LoVo (cell line): Measurements from ENCODE around the gene FOXK1.
"Not testable (repeated sequence)": the region's sequence is repeated elsewhere in the genome, so short reads cannot be mapped to it uniquely, and the experiment has no call there.

Experiments used
- DNase-seq: peaks from one replicate; pipeline ENCODE4 v3.0.0-alpha.2; 2016; ENCODE audit warnings: low spot score

The FOXK1 gene

DNA sequence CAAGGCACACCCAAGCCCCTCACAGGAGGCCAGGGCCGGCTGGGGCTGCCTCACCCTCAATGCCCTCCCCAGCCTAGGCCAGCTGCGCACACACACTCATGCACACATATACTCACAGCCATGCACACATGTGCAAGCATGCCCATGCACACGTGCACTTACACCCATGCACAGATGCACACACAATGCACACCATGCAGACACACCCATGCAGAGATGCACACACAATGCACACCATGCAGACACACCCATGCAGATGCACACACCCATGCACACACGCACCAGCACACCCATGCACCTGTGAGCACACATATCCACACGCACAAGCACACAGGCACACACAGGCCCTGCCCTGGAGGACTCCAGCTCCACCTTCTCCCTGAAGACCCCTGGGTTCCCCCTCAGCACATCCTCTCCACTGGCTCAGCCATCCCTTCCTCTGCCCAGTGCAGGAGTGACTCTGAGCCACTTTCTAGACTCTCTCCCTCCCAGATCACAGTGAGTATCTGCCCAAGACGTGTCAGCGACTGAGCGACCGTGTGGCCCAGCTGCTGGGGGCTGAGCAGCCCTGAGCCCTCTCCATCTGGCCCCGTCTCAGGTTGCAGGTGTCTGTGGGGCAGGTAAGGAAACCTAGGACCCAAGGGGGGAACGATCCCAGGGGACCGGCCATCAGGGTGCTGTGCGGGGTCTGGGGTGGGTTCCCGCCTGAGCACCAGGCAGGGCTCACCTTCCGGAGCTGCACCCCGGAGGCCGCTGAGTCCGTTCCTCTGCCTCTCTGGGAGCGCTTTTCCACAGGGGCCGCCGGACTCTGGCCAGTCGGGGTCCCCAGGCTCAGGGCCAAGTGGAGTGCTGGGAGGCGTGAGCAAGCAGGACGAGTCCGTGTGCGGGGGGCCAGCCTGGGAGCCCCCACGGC is 119.1 kb downstream of the FOXK1 start:
- DNase-seq = no peak

DNA sequence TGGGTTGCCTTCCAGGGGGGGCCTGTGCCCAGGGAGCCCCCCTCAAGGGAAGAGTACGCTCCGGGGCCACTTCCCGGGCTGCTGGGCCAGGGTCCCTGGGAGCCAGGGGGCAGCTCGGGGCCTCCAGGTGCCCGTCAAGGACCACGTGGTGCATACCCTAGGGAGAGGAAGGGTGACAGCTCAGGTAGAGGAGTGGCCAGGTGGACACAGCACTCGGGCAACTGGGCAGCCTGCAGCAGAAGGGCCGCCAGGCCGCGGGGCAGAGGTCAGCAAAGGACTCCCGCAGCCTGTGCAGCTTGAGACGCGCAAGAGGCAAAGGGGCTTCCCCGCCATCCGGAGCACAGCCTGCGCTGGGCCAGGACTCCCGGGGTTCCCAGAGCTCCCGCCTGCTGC is 119.7 kb downstream of the FOXK1 start:
- DNase-seq = no peak

DNA sequence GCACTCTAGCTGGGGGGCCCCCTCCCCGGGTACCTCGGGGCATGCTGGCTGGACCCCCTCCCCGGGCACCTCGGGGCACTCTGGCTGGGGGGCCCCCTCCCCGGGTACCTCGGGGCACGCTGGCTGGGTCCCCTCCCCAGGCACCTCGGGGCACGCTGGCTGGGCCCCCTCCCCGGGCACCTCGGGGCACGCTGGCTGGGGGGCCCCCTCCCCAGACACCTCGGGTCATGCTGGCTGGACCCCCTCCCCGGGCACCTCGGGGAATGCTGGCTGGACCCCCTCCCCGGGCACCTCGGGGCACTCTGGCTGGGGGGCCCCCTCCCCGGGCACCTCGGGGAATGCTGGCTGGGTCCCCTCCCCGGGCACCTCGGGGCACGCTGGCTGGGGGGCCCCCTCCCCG is 120.5 kb downstream of the FOXK1 start:
- DNase-seq = not testable (repeated sequence)

DNA sequence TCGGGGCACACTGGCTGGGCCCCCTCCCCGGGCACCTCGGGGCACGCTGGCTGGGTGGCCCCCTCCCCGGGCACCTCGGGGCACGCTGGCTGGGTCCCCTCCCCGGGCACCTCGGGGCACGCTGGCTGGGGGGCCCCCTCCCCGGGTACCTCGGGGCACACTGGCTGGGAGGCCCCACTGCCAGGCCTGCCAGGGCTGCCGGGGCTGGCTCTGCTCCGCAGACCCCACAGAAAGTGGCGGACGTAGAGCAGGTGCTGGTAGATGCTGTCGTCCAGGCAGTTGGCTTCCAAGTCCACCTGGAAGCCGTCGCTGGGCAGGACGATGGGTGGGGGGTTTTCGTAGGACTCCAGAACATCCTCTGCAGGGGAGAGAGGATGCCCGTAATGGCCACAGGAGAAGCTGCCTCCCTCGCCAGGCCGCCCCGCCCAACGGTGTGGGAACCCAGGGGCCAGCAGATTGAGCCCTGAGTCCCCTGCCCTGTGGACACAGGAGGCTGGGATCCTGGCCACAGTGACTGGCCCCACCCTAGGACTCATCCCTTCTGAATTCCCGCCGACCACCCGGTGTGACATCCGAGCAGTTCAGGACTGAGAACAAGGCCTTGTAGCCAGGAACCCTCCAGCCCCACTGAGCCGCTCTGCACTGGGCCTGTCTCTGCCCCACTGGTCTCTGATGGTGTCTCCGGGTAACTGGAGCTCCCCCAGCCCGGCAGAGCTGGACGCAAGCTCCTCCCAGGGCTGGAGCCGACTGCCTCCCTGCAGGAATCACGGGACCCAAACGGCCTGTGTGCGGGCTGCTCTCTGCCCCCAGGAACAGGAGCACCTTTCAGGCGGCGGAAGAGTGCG is 121.5 kb downstream of the FOXK1 start:
- DNase-seq = no peak

DNA sequence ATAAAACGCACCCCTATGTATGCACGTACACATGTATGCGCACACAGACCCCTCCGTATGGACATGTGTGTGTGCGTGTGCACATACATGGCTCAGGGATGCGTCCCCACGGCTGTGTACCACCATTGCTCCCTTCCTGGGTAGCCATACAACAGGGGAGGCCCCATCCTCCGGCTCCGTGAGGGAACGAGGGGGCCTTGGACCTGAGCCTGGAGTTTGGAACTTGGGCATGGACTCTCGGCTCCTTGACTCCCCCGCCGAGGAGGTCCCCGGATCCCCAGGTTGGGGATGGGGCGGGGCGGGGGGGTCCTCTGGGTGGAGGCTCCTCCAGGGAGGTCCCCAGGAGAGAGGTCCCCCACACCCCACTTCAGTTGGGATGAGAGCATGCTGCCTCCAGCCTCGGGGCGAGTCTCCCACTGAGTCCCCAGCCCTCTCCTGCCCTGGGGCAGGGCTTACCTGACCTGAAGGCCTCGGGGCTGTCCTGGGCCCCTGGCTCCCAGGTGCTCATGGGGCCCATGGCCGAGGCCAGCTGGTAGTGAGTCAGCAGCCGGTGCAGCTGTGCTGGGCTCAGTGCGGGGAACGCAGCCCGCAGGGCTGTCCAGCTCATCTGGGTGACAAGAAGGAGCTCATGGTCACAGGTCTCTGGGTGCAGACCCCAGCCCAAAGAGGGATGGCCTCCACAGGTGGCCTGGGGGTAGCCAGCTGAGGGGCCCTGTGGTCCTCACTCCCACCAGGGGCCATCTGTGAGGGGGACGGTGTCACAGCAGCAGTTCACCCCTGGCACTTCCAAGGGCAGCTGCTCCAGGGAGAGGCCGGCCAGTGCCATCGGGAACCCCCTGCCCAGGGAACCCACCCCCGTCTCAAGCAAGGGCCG is 123.3 kb downstream of the FOXK1 start:
- no peak for DNase-seq

DNA sequence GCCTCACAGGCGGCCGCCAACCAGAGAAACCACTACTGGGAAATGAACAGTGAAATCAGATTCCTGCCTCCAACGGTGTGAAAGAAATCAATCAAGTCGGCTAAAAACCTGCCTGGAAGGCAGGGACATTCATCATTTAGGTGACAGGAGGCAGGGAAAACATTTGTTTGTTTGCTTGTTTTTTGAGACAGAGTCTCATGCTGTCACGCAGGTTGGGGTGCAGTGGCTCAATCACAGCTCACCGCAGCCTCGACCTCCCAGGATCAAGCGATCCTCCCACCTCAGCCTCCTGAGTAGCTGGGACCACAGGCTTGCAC is 123.8 kb downstream of the FOXK1 start:
- DNase-seq = no peak

DNA sequence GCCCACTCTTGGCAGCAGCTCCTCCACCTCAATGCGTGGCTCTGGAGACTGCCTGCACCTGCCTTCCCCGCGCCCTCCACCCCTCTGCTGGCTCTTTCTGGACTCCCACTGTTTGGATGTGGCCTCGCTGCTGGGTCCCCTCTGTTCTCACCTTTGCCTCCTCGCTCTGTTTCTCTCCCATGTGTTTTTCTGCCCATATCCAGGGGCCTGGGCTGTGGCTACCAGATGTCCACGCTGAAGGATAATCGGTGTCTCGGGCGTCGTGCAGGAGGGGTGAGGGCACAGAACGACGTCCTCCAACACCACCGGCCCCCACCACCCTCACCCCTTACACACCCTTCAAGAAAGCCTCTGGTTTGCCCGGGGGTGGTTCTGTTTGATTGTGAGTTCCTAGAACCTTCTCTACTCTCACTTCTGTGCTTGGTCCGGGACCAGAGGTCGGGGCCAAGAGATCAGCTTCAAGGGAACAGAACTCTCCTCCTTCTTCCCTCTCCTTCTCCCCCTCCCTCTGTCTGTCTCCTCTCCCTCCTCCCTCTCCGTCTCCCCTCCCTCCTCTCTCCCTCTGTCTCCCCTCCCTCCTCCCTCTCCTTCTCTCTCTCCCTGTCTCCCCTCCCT is 125.0 kb downstream of the FOXK1 start:
- no peak for DNase-seq

DNA sequence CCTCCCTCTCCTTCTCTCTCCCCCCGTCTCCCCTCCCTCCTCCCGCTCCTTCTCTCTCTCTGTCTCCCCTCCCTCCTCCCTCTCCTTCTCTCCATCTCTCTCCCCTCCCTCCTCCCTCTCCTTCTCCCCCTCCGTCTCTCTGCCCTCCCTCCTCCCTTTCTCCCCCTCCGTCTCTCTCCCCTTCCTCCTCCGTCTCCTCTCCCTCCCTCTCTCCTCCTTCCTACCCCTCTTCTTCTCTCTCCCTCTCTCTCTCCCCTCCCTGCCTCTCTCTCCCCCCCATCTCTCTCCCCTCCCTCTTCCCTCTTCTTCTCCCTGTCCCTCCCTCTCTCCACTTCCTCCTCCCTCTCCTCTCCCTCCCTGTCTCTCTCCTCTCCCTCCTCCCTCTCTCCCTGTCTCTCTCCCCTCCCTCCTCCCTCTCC is 125.5 kb downstream of the FOXK1 start:
- no peak for DNase-seq

DNA sequence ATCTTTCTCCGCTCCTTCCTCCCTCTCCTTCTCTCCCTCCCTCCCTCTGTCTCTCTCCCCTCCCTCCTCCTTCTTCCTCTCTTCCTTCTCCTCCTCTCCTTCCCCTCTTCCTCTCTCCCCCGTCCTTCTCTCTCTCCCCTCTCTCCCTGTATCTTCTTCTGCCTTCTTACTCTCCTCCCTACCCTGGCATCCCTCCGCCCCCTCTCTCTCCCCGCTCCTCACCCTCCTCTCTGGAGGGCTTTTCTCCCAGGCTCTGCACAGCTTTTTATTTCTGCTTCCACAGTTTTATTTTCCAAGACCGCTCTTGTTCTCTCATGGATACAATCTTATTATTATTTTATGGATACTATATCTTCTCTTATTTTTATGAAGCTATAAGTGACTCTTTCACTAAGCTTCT is 125.9 kb downstream of the FOXK1 start:
- DNase-seq = no peak

DNA sequence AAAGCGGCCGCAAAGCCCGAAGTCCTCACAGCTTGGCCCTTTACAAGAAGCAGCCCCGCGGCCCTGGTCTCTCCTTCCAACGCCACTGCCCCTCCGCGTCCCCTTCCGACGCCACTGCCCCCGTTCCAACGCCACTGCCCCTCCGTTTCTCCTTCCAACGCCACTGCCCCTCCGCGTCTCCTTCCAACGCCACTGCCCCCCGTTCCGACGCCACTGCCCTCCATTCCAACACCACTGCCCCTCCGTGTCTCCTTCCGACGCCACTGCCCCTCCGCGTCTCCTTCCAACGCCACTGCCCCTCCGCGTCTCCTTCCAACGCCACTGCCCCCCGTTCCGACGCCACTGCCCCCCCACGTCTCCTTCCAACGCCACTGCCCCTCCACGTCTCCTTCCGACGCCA is 126.5 kb downstream of the FOXK1 start:
- no peak for DNase-seq

DNA sequence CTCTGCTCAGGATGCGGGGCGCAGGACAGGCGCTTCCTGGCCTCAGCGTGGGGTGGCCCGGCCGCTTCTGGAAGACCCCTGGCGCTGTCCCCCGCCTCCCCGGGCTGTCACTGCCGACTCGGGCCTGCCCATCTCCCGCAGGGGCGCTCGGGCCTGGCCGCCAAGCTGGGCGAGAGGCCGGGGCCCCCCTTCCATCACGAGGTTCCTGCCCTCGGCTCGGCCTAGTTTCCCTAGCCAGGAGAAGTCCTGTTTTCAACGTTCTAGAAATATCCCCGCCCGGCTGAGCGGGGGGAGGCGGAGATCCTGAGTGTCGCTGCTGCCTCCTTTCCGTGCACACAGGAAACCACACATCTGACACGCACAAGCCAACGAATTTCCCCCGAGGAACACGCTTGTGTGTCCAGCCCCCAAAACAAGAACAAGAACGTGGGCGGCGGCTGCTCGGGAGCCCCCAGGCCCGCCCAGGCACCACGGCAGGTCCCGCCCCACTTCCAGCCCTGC is 127.0 kb downstream of the FOXK1 start:
- DNase-seq = no peak

DNA sequence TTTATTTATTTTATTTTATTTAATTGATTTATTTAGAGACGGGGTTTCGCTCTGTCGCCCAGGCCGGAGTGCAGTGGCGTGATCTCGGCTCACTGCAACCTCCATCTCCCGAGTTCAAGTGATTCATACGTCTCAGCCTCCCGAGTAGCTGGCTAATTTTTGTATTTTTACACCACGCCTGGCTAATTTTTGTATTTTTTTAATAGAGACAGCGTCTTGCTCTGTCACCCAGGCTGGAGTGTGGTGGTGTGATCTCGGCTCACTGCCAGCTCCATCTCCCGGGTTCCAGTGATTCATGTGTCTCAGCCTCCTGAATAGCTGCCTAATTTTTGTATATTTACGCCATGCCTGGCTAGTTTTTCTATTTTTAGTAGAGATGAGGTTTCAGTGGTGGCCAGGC is 127.6 kb downstream of the FOXK1 start:
- no peak for DNase-seq

DNA sequence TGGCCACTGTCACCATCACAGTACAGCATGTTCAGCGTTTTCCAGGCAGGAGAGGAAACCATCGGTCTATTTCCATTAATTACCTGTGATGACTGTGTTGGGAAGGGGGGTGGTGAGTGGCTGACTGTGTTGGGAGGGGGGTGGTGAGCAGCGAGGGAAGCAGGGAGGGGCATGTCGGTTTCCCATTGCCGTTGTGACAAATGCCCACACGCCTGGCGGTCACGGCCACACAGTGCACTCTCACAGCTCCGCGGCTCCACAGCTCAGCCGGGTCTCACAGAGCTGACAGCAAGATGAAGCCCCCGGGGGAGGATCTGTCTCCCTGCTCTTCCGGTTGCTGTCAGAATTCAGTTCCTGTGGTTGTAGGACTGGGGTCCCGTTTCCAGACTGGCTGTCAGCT is 132.3 kb downstream of the FOXK1 start:
- no peak for DNase-seq

DNA sequence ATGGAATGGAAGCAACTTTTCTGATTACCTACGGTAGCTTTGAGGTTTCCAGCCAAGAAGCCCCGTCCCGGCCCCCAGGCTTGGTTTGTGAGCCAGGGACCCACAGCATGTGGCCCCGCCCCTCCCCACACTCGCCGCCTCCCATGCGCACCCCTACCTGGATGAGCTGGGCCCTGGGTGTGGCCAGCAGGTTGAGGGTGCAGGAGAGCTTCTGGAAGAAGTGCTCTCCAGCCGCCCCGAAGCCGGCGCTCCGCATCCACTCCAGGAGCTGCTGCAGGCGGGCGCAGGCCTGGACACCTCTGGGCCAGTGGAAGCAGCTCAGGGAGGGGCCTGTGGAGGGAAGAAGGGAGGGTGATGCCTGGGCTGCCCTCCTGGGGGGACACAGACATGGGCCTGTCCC is 133.0 kb downstream of the FOXK1 start:
- DNase-seq = no peak

DNA sequence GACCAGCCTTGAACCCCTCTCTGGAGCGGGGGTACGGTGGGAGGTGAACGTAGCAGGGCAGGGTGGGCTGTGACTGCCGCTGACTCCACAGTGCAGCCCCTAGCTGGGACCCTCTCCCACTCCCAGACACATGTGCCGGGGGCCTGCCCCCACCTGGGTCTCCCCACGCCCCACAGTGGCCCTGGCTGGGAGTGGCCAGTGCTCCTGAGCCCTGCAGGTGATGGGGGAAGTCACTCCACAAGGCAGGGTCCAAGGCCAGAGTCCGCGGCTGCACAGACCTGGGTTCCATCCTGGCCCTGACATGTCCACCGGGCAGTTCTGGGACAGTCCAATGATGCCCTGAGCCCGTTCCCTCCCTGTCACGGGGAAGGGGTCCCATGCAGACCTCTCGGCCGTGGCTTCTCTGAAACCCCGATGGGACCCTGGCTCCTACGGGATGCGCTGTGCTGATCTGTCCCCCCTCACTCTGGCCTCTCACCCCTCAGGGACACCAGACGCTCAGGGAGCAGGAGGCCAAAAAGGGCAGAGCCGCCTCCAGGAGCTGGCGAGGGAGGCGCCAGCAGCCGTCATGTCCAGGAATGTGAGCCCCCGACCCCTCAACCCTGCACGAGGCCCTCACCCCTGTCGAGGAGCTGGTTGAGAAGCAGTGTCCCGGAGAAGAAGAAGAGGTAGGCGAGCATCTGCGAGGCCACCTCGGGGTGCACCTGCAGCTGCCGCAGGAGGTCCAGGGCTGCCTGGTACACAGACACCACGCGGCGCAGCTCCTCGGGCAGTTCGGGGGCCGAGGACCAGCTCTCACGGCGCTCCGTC is 133.7 kb downstream of the FOXK1 start:
- DNase-seq = no peak

DNA sequence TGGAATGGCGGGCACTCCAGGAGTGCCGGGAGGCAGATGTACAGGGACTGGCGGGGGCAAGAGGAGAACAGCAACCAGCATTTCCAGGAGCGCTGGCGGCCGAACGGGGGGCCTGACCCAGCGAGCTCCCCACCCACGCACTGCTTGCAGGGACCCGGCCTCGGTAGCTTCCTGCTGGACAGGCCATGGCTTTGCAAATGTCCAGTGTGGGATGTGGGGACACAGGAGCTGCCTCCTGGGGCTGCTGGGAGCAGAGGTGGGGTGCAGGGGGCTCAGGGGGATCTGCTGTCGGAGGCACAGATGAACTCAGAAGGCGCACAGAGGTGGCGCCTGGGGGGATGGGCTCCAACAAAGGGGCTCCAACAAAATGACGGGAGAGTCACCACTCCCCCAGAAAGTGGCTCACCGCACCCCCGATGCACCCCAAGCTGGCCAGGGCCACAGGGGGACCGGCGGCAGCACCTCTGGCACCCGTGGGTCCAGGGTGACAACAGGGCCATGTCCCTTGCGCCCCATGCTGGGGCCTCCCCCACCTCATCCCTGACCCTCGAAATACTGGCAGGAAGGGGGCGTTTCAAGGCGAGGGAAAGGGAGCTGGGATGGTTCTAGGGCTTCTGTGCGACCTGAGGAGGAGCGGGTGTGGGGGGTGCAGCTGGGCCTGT is 134.5 kb downstream of the FOXK1 start:
- no peak for DNase-seq

DNA sequence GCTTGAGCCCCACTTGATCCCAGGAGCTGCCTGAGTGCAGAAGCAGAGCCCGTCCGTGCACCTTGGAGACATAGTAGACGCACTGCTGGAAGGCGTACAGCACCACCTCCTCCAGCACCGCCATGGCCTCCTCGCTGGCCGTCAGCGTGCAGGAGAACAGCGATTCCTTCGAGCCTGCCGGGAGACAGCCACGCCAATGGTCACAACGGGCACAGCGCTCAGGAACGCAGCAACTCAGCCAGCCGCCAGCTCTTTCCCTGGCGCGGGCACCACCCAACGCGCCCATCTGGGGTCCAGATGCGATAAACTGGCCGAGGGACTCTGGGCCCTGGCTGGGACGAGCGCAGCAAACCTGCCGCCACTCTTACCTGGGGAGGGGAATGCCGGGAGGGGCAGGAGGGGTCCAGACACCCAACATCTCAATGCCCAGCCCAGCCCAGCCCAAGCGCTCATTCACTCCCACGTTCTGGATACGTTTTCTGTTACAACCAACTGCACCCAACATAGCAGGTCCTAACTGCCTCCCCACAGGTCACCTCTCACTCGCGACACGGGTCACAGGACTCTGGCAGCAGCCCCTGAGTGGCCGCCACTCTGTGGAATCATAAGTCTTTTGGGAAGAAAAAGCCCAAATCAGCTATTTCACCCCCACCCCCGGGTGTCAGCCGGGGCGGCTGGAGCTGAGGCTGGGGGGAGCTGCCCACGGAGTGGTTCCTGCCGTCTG is 135.2 kb downstream of the FOXK1 start:
- no peak for DNase-seq

DNA sequence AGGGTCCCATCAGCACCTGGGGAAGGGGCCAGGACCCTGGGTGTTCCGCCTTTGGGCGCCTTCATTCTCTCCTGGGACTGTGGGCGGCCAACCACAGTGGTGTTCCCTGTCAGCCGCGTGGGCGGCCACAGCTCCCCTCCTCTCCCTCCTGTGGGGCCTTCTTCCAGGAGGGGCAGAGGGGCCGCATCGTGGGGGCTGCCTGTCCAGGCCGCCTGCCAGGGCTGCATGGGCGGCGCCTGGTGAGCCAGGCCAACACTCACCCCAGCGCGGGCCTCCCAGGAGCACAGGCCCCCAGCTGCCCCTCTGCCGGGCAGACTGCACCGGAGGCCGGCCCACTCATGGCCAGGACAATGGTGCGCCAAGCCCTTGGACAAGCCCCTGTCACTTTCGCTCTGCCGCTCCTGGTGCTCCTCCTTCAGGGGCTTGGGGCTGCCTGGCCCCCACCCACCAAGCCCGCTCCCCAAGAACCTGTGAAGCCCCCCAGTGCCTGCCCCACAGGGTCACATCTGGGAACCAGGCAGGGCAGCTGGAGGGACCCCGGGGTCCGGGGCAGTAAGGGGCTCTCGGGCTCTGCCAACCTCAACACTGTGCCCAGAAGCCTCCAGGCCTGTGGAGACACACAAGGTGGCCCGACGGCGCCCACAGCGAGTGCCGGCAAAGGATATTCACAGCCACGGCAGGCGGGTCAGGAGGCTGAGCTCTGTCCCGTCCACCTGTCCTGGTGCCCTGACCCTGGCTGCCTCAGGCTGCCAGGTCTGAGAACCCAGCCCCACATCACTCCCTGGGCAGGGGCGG is 136.1 kb downstream of the FOXK1 start:
- DNase-seq = no peak
